Measurements from ENCODE around the gene RICTOR.

- TF ChIP-seq, protein P1, sequence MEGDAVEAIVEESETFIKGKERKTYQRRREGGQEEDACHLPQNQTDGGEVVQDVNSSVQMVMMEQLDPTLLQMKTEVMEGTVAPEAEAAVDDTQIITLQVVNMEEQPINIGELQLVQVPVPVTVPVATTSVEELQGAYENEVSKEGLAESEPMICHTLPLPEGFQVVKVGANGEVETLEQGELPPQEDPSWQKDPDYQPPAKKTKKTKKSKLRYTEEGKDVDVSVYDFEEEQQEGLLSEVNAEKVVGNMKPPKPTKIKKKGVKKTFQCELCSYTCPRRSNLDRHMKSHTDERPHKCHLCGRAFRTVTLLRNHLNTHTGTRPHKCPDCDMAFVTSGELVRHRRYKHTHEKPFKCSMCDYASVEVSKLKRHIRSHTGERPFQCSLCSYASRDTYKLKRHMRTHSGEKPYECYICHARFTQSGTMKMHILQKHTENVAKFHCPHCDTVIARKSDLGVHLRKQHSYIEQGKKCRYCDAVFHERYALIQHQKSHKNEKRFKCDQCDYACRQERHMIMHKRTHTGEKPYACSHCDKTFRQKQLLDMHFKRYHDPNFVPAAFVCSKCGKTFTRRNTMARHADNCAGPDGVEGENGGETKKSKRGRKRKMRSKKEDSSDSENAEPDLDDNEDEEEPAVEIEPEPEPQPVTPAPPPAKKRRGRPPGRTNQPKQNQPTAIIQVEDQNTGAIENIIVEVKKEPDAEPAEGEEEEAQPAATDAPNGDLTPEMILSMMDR (IDR thresholded peaks at IDR 0.05): no peak
- TF ChIP-seq POLR2AphosphoS5 (IDR thresholded peaks at IDR 0.05): no peak
- TF ChIP-seq POLR2A (IDR thresholded peaks at IDR 0.05): no peak
- no peak for TF ChIP-seq EP300 (IDR thresholded peaks at IDR 0.05)
These were observed 19.2 kb upstream of the RICTOR start for GRCh38 chr5:39093352-39093751.
